Measurements from ENCODE around the gene GLI2. TPM values are rescaled to one million over a fixed set of nuclear protein-coding genes. Genes with fewer than 3 reads are reported as not detected.

GLI2 gene
- total and polyA plus RNA-seq, 2 experiments from 2014 or later: 53.6 to 57.0 TPM

DNA sequence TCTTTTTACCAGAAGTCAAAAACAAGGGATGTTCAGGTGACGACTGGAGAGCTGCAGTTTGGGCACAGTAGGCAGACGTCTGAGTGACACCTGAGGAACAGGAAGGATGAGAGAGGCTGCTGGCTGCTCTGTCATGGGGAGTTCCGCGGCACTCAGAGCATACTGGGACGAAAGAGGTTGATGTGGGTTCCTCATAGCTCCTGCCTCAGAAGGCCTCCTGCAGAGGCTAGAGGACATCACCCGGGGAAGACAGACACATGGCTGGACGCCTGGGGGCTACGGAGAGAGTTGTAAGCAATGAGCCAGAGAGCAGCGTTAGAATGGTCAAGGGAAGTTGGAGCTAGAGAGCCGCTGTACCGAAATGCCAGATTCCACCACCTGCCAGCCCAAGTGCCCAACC, 45.1 kb upstream of the GLI2 start (continued):
- TF ChIP-seq, protein P1, sequence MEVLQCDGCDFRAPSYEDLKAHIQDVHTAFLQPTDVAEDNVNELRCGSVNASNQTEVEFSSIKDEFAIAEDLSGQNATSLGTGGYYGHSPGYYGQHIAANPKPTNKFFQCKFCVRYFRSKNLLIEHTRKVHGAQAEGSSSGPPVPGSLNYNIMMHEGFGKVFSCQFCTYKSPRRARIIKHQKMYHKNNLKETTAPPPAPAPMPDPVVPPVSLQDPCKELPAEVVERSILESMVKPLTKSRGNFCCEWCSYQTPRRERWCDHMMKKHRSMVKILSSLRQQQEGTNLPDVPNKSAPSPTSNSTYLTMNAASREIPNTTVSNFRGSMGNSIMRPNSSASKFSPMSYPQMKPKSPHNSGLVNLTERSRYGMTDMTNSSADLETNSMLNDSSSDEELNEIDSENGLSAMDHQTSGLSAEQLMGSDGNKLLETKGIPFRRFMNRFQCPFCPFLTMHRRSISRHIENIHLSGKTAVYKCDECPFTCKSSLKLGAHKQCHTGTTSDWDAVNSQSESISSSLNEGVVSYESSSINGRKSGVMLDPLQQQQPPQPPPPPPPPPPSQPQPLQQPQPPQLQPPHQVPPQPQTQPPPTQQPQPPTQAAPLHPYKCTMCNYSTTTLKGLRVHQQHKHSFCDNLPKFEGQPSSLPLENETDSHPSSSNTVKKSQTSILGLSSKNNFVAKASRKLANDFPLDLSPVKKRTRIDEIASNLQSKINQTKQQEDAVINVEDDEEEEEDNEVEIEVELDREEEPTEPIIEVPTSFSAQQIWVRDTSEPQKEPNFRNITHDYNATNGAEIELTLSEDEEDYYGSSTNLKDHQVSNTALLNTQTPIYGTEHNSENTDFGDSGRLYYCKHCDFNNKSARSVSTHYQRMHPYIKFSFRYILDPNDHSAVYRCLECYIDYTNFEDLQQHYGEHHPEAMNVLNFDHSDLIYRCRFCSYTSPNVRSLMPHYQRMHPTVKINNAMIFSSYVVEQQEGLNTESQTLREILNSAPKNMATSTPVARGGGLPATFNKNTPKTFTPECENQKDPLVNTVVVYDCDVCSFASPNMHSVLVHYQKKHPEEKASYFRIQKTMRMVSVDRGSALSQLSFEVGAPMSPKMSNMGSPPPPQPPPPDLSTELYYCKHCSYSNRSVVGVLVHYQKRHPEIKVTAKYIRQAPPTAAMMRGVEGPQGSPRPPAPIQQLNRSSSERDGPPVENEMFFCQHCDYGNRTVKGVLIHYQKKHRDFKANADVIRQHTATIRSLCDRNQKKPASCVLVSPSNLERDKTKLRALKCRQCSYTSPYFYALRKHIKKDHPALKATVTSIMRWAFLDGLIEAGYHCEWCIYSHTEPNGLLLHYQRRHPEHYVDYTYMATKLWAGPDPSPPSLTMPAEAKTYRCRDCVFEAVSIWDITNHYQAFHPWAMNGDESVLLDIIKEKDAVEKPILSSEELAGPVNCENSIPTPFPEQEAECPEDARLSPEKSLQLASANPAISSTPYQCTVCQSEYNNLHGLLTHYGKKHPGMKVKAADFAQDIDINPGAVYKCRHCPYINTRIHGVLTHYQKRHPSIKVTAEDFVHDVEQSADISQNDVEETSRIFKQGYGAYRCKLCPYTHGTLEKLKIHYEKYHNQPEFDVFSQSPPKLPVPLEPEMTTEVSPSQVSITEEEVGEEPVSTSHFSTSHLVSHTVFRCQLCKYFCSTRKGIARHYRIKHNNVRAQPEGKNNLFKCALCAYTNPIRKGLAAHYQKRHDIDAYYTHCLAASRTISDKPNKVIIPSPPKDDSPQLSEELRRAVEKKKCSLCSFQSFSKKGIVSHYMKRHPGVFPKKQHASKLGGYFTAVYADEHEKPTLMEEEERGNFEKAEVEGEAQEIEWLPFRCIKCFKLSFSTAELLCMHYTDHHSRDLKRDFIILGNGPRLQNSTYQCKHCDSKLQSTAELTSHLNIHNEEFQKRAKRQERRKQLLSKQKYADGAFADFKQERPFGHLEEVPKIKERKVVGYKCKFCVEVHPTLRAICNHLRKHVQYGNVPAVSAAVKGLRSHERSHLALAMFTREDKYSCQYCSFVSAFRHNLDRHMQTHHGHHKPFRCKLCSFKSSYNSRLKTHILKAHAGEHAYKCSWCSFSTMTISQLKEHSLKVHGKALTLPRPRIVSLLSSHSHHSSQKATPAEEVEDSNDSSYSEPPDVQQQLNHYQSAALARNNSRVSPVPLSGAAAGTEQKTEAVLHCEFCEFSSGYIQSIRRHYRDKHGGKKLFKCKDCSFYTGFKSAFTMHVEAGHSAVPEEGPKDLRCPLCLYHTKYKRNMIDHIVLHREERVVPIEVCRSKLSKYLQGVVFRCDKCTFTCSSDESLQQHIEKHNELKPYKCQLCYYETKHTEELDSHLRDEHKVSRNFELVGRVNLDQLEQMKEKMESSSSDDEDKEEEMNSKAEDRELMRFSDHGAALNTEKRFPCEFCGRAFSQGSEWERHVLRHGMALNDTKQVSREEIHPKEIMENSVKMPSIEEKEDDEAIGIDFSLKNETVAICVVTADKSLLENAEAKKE (CRISPR knock-in tag; IDR thresholded peaks at IDR 0.05): no peak
- no peak for TF ChIP-seq ZNF114 (CRISPR knock-in tag; IDR thresholded peaks at IDR 0.05)
- no peak for TF ChIP-seq ZNF331 (CRISPR knock-in tag; IDR thresholded peaks at IDR 0.05; ENCODE audit: low read depth)
- no peak for TF ChIP-seq STAT1 (IDR thresholded peaks at IDR 0.05; ENCODE audit: unreplicated experiment)
- TF ChIP-seq POLR2AphosphoS5 (IDR thresholded peaks at IDR 0.05; ENCODE audit: low read depth): no peak
- no peak for TF ChIP-seq CREB1 (CRISPR knock-in tag; IDR thresholded peaks at IDR 0.05; ENCODE audit: low read depth)
- TF ChIP-seq, protein P2, sequence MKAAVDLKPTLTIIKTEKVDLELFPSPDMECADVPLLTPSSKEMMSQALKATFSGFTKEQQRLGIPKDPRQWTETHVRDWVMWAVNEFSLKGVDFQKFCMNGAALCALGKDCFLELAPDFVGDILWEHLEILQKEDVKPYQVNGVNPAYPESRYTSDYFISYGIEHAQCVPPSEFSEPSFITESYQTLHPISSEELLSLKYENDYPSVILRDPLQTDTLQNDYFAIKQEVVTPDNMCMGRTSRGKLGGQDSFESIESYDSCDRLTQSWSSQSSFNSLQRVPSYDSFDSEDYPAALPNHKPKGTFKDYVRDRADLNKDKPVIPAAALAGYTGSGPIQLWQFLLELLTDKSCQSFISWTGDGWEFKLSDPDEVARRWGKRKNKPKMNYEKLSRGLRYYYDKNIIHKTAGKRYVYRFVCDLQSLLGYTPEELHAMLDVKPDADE (IDR thresholded peaks at IDR 0.05): no peak

DNA sequence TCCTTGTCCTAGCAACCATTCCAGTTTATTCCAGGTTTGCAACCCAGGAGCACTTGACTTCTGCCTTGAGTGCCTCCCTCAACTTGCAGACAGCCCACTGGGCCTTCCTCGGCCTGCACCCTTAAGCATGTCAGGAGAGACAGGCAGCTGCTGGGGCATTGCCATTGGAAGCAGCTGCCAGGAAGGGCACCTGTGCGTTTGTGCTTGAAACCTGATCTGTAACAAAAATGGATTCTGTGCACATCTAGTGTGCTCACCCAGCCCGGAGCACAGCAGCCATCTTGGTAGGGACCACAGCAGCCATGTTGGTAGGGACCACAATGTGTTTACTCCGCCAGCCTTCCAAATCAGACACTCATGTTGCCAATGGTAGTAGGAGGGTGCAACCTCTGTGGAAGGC, 44.3 kb upstream of the GLI2 start:
- H2AFZ ChIP-seq: no peak overlapping the region
- peaks cover 8% of the 10 kb centered on the region; the same call in 1 of the 2 replicates for H3K27me3 ChIP-seq (ENCODE audit: insufficient read depth)
- ATAC-seq: no peak
- H4K20me1 ChIP-seq (replicated peaks; ENCODE audit: insufficient read depth): no peaks in the 10 kb centered on the region
- DNase-seq (ENCODE audit: low spot score): no peak
- H3K4me1 ChIP-seq (ENCODE audit: insufficient read depth): peaks cover 6% of the 10 kb centered on the region; the same call in 1 of the 2 replicates
- H3F3A ChIP-seq (replicated peaks; ENCODE audit: low read depth): no peaks in the 10 kb centered on the region; the same call in 1 of the 2 replicates
- no peak overlapping the region for H3K27ac Mint-ChIP-seq
- H3K4me3 ChIP-seq: no peak overlapping the region
- H3K27me3 Mint-ChIP-seq (ENCODE audit: insufficient read depth, low read depth, poor library complexity): peaks cover 25% of the 10 kb centered on the region
- H3K9me2 ChIP-seq (ENCODE audit: insufficient read depth): no peaks in the 10 kb centered on the region
- H3K79me2 ChIP-seq (replicated peaks; ENCODE audit: insufficient read depth): no peaks in the 10 kb centered on the region
- peaks cover 11% of the 10 kb centered on the region for H3K4me1 Mint-ChIP-seq
- H3K36me3 Mint-ChIP-seq (ENCODE audit: low read depth): no peaks in the 10 kb centered on the region
- no peaks in the 10 kb centered on the region for H3K36me3 ChIP-seq (ENCODE audit: insufficient read depth)
- no peak overlapping the region for H3K4me3 Mint-ChIP-seq
- no peak overlapping the region for H3K27ac ChIP-seq (ENCODE audit: low read depth)
- no peaks in the 10 kb centered on the region for H3K9me3 Mint-ChIP-seq
- no peak overlapping the region for H3K4me2 ChIP-seq
- no peak for TF ChIP-seq ZNF114 (CRISPR knock-in tag; IDR thresholded peaks at IDR 0.05)
- TF ChIP-seq ZNF331 (CRISPR knock-in tag; IDR thresholded peaks at IDR 0.05; ENCODE audit: low read depth): no peak
- no peak for TF ChIP-seq NANOG (IDR thresholded peaks at IDR 0.05; ENCODE audit: borderline replicate concordance)
- TF ChIP-seq, protein P1 (CRISPR knock-in tag; IDR thresholded peaks at IDR 0.05): no peak
